HG03520 (cell line): ENCODE results near the gene CST4.
A peak's percentile ranks its signal among the peaks of the same experiment; 100 is the strongest.
"Not testable (repeated sequence)": the region's sequence is repeated elsewhere in the genome, so short reads cannot be mapped to it uniquely, and the experiment has no call there.

ENCODE experiments used
- ATAC-seq: cut with Tn5 transposase; IDR thresholded peaks from one replicate; pipeline ENCODE4 v1.9.1; 2021; ENCODE audit warnings: mild to moderate bottlenecking, moderate library complexity; ENCODE audit not compliant: unreplicated experiment

Gene CST4

DNA sequence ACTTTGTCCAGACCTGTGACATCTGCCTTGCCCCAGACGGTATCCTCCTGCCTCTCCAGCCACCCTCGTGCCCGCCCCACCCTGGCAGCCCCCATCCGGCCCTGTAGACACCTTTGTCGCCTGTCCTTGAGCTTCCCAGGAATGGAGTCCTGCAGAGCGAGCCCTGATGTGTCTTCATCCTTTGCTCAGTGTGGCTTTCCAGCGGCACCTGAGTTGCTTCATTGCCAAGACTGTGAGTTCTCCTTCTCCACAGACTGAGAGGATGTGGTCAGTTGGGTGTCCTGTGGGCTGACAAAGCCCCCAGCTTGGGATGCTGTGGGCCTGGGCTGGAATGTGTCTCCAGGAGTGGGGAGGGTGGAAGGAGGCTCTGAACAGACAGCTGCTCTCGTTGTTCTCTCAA lies 1.7 kb upstream of the CST4 start:
- ATAC-seq = no peak

DNA sequence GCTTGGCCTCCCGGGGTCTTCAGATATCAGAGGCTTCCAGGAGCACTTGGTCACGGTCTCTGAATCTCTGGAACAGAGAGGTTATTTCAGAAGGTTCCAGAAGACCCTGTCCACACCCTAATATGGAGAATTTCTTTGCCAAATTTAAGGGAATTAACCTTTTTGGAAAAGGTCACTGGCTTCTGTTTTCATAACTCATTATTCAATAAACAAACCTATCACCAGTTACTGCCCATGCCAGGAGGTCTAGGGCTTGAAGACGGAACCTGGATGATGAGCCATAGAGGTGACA lies 507 bp upstream of the CST4 start:
- ATAC-seq = no peak

DNA sequence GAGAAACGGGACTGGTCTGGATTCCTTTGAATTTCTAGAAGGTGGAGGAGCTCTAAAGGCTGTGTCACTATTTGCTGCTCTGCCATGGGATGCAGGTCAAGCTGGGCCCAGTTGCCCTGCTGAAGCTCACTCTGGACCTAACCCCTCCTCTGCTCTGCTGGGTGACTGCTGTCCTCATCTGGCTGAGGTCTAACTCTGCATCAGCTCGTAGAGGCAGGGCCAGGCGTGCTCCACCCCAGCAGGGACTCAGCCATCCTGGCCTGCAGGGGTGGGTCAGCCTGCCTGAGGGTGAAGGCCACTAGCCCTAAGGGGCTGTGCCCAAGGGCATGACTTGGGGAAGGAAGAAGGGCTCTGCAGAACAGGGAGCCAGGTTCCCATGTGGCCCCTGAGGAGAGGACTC lies 852 bp downstream of the CST4 start:
- no peak for ATAC-seq

DNA sequence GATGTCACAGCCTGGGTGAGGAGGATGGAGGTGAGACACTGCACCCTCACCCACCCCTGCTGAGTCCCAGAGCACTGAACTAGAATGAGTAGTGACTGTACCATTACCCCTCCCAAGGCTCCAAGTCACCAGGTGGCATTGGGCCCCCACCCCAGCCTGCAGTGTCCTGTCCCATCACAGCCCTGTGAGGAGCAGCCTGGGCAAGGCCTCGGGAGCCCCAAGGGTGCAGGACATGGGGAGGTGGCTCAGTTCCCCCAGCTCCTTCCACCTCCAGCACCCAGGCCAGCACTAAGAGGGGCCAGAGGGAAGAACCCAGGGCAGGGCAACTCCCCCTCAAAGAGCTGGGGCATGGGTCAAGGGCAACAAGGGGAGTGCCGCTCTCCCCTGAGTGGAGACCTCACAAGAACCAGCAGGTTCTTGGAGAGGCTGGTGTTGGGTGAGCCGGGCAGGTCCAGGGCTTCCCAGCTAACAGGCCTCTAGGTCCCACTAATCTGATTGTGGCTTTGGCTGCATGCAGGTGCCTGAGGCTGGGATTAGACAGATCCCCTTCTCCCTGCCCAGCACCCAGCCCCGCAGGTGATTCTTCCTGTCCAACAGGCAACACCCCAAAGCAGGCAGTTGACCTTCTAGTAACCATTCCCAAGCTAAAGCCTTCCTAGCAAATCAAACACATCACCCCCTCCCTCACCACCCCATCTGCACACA lies 2.6 kb downstream of the CST4 start:
- ATAC-seq = no peak

DNA sequence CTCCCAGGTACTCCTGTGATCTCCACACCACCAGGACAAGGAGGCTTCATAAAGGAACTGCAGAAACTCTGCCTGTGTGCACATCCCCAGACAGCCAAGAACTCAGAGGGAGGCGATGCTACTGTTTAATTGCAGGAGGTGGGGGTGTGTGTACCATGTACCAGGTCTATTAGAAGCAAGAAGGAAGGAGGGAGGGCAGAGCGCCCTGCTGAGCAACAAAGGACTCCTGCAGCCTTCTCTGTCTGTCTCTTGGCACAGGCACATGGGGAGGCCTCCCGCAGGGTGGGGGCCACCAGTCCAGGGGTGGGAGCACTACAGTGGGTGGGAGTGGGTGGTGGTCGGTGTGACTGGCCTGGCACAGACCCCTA lies 3.3 kb downstream of the CST4 start:
- not testable (repeated sequence) for ATAC-seq

DNA sequence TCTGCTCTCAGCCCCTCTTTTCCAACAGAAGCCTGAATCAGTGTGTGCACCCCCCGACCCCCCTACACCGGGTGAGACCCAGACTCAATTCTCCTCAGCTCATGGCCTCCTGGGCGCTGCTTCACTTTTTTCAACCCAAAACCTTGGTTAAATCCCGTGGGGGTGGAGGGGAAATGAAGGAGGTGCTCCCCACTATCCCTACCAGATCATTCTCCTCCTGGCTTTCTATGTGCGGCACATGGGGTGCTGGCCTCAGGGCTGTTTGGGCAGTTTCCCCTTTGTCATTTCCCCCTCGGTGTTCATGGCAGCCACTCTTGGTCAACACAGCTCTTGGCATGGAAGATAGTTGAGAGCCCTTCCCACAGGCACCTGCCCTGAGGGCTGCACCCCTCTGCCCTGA lies 4.6 kb downstream of the CST4 start:
- no peak for ATAC-seq

DNA sequence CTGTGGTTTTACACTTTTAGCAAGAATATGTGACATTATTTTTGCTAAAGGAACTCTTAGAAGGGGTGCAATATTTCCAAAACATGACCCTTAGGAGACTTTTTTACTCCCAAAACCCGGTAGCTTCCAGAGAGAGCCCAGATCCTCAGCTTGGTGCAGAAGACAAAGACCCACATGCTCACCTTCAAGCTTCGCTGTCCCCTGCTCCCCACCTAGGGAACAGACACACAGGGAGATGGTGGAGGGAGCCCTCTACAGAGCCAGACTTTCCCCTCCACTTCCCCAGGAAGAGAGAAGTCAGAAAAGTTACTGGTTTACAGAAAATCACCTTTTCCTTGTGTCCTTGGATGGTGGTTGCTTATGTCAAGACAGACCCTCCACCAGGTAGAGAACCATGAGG lies 5.0 kb downstream of the CST4 start:
- ATAC-seq = no peak

DNA sequence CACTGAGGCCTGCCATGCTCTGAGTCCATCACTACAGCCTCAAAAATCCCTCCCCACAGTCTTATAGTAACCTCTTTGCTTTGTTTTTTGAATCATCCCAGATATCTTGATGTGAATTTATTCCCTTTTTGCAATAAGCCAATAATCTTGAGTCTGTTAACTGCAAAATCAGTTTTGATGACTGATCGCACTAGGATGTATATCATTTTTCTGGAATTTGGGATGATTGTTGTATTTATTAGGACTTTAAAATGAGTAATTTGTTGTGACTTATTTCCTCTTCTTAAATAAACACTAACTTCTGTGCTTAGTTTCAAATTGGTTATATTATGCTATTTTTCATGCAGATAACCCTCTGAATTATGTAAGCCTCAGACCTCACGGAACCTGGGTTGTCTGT lies 5.6 kb downstream of the CST4 start:
- no peak for ATAC-seq

DNA sequence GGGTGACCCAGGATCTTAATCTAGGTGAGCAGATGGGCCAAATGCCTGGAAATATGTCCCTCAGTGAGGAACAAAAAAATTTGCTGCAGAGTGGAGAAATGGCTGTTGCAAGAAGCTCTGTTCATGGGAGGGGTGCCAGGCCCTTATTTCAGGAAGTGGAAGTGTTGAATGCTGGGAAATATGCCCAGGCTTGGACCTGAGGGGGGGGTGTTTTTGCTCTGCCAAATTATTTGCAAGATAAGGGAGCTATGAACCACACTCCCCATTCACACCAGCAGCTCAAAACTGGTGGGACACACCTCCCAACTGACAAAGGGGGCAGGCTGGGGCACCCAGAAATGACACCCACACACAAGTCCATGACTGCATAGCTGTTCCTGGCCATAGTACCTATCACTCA lies 8.7 kb downstream of the CST4 start:
- ATAC-seq = no peak

DNA sequence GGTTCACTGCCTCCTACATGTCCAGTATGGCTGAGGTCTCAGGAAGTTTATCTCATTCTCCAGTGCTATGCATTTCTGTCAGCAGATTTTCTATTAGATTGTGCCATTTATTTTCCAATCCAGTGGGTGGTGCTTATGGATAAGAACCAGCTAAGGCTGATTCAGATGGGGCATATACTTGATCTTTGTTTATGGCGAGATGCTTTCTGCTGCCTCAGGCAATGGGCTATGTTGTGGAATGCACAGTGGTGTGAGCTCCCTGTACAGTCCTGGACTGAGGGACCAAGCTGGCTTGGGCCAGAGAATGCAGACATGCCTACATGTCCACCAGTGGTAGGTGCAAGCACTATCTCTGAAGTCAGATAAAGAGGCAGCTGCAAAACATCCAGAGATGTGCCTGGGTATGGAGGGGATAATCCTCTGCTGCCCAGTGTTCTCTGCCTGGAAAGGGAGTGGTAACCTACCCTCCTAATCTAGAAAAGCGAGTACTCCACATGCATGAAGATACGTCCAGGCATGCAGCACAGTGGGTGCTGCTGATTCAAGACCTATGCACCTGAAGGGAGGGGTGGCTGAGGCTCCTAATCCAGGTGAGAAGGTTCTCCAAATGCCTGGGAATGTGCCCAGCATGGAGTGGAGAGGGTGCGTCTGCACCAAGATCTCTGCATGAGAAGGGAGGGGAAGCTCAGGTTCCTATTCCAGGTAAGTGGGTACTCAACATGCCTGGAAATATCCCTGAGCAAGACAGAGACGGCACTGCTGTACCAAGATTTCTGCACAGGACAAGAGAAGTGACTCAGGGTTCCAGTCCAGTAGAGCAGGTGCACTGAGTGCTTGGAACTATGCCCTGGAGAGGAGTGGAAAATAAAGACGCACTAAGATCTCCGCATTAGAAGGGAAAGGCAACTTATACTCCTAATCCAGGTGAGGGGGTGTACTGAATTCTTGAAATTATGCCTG lies 9.4 kb downstream of the CST4 start:
- ATAC-seq = no peak

DNA sequence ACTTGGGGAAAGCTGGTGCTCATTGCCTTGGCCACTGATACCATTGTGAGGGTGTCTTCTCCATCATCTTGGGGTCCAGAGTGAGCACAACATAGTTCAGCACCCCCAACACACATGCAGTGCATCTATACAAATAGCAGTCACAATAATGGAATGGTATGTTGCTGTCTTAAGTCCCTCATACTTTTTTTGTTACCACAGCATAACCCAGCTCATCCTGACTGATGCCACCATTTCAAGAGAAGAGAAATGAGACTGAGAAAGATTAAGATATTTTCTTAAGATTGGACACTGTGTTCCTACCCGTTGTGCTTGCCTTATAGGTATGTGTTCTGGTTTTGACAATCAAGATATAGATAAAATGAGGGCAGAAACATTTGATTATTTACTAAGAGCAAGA lies 15.6 kb downstream of the CST4 start:
- no peak for ATAC-seq

DNA sequence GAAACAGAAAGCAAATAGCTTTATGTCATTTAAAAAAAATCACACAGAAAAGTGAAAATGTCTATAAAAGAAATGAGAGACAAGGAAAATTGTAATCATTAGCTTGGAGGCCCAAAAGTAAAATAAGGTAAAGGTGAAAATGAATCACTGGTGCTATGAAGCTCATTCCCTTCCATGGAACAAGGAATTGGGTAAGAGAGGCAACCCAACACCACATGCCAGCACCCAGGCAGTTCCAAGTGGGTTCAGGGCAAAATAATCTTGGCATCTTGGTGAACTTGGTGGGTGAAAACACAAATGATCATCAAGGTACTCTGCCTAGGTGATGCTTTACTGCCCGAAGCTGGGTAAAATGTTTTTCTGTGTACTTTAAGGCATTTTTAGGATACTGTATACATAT lies 16.7 kb downstream of the CST4 start:
- ATAC-seq = no peak

DNA sequence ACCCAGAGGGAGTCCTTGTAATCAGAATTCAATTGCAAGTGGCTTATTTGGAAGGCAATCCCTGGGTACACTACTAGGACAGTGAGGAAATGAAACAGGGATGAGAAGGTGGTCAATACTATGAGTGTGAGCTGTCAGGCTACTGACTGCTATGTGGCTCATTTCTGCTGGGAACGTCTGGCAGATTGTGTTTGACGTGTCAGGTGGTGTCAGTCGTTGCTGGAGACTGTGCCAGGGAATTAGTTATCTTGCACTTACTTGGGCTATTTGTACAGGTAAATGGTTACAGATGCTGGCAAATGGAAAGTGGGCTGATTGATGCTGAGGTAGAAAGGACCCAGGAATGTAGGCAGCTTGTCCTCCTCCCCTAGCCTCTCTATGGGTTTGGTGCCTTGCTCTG lies 17.4 kb downstream of the CST4 start:
- no peak for ATAC-seq

DNA sequence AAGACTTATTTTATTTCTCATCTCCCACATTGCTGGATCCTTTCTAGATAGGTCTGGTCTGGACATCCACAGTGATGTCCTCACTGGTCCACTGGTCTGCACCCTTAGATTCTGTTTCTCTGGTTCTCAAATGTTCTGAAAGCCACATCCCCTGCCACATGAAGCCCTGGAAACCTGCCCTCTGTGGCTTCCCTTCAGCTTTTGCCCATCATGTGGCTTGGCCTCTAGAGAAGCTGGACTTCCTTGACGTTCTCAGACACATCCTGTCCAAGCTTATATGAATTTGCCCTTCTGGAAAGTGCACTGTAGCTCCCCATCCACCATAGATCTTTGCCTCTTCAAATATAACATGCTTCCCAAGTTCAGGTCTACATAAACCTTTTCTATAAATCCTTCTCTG lies 18.5 kb downstream of the CST4 start:
- no peak for ATAC-seq

DNA sequence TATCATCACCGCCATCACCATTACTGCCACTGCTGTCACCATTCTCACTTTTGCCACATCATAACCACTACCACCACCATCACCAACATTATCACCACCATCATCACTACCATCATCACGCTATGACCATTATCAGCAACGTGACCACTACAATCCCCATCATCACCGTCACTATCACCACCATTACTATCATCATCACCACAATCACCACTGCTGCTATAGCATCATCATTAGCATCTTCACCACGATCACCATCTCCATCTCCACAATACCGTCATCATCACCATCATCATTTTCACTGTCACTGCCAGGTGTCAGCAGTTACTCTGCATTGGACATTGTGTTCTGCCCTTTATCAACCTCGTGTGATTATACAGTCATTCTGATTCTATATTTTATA lies 19.0 kb downstream of the CST4 start:
- ATAC-seq = no peak

DNA sequence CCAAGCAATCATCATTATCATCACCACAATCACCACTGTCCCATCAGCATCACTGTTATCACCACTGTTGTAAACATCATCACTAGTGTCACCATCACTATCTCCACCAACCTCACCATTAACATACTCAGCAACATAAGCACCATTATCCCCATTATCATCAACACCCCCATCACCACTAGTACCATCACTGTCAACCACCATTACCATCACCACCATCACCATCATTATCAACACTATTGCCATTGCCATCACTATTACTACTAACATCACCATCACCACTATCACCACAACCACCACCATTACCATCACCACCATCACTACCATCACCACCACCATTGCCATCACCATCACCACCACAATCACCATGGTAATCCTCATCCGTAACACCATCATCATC lies 19.5 kb downstream of the CST4 start:
- no peak for ATAC-seq

DNA sequence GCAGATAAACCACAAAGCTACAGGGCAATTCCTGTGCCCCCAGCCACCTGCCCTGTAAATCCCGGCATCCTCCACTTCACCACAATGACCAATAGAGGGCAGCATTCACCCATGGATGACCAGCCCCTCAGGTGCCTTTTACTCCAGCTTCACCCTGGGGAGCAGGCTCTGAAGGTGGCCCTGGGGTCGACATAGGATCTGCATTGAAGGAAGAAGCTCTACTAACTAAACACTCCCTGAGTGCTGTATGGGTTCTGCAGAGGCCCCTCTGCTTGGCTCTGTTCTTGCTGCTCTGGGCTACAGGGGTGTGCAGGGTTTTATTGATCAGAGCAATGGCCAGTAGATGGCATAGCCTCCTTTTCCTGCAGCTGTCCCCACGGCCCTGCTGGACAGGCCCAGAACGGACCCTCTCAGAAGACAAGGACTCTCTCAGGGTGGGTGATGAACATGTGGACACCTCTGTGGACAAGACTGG lies 20.3 kb downstream of the CST4 start:
- peak; percentile 76 for ATAC-seq

DNA sequence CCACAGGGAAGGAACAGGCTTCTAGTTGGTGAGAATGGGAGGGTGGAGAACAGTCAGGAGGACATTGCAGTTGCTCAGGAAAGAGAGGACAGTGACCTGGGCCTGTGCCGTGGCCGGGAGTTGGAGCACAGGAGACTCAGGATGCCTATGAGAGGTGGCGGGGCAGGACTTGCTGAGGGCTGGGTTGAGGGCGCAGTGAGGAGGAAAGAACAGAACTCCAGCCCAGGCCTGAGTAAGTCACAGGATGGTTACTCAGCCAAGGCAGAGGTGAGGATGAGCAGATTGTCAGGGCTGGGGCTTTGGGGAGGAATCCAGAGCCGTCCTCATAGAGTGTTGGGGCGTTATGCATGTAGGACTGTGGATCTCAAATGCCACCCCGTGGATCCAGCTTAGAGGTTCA lies 21.2 kb downstream of the CST4 start:
- ATAC-seq = no peak

DNA sequence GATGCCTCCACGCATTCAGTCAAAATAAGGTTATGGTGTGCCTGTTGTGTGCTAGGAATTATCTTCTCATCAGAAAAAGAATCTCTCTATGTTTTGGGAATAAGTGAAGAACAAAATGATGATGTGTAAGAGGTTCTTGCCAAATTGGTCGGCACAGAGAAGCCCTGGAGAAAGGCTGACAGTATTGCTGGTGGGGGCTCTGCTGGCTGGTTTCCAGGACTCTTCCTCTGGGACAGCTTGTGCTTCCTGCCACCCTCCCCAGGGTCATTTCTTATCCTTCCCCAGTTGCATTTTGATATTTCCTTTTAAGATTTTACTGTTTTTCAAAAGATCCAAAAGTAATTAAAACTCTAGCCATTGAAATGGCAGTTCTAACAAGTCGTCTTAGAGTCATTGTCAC lies 22.1 kb downstream of the CST4 start:
- ATAC-seq = no peak

DNA sequence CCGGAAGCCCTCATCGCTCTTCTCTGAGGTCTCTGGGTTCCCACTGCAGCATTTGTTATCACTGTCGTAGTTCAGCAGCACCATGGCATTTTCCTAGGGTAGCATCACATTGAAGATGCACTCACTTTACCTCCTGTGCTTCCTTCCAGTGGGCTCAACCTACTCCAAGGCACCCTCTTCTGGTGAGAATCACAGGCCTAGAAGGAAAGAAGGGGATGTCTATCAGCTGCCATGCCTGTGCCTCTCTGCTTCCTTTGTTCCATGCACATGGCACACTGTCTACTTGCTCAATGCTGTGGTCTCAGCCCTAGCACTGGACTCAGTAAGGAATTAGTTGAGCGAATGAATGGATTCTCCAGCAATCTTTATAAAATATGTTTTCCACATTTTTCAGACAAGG lies 22.6 kb downstream of the CST4 start:
- ATAC-seq = no peak

DNA sequence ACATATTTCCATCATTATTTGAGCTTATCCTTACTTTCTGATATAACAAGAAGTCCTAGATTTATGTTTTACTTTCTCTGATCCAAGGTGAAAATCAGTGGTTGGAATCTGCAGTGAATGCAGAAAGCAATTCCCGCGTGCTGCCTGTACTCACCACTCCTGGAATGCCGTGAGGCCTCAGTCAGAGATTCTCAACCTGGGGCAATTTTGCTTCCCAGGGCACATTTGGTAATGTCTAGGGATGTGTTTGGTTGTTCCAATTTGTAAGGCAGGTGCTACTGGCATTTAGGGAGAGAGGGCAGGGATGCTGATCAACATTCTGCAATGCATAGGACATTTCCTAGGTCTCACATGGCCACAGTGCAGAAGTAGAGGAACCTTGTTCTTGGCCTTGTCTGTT lies 23.9 kb downstream of the CST4 start:
- no peak for ATAC-seq

DNA sequence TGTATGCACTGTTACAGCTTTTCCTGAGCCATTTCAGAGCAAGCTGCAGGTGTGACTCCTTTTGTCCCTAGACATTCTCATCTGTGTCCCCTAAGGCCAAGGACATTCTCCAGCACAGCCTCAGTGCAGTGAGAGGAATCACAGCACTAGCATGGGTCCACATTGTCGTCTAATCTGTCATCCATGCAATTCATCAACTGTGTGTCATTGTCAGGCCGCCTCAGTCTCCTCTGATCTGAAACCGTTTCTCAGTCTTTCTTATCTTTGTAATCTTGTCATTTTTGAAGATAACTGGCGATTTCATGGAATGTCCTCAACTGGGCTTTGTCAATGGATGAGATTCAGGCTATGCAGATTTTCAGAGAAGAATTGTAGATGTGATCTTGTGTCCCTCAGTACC lies 24.8 kb downstream of the CST4 start:
- not testable (repeated sequence) for ATAC-seq

DNA sequence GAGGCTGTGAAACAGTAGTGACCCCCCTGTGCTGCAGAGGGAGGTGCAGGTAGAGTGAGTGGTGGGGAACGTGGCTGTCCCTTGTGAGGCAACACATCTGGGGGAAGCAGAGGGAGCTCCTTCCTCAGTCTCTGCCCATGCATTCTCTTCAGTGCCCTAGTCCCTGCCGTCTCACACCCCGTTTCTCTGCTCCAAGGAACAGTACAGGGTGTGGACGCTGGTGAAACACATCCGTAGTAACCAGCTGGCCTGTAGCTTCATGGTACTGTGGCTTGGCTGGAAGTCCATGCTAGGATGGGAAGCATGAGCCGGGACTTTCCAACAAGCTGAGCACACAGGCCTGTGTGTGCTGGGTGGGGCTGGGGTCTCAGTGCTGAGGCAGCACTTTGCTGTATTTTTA lies 25.7 kb downstream of the CST4 start:
- ATAC-seq = no peak
